22Rv1 (cell line): ENCODE data around the gene SLC16A2.

Source experiments
- CTCF ChIP-seq: fragments of 450-650 bp; IDR thresholded peaks from 2 replicates; pipeline ENCODE4 v1.5.1; 2017; ENCODE audit warnings: mild to moderate bottlenecking
- ZFX ChIP-seq: fragments of 450-650 bp; IDR thresholded peaks from 2 replicates; pipeline ENCODE4 v1.6.1; 2017; ENCODE audit warnings: antibody characterized with exemption, borderline replicate concordance

GRCh38 chrX:74452199-74452481 is 30.8 kb downstream of the SLC16A2 start:
- TF ChIP-seq CTCF (no peak), ZFX (no peak)
